Adrenal gland (tissue), 12 donors: ENCODE results near the gene FOCAD. TPM values are rescaled to one million over a fixed set of nuclear protein-coding genes. Genes with fewer than 3 reads are reported as not detected.

ENCODE experiments used
- DNase-seq, 7 donors: peaks; one replicate each; pipeline ENCODE4 v3.0.0-alpha.2; 2019 to 2020
- H3K27ac ChIP-seq, 5 donors: fragments of 200-600 bp; sonication (generic) in 4 of 5; 1 replicate in 3 of 5; 2 replicates in 2 of 5; pipeline versions ENCODE4 v1.5.1 to v1.8.0; 2016 to 2020; ENCODE audit warnings: mild to moderate bottlenecking in 1 of 5
- H3K27me3 ChIP-seq: fragments of 200-600 bp; 2 replicates; pipeline ENCODE4 v1.8.0; 2021
- H3K36me3 ChIP-seq, 2 donors: fragments of 200-600 bp; replicated peaks in 1 of 2; 1 replicate in 1 of 2; 2 replicates in 1 of 2; pipeline versions ENCODE4 v1.5.1 to v1.8.0; 2018 to 2022
- H3K4me1 ChIP-seq, 2 donors: fragments of 200-600 bp; replicated peaks in 1 of 2; 1 replicate in 1 of 2; 2 replicates in 1 of 2; pipeline versions ENCODE4 v1.5.1 to v1.8.0; 2018 to 2021
- H3K4me3 ChIP-seq, 4 donors: fragments of 200-600 bp; sonication (generic) in 3 of 4; one replicate each; pipeline ENCODE4 v1.5.1; 2016 to 2018
- H3K9me3 ChIP-seq, 3 donors: fragments of 200-600 bp; sonication (generic) in 1 of 3; replicated peaks in 1 of 3; 1 replicate in 2 of 3; 2 replicates in 1 of 3; pipeline versions ENCODE4 v1.5.1 to v1.8.0; 2016 to 2021
- POLR2A ChIP-seq, 2 donors: fragments of 450-650 bp; IDR thresholded peaks; one replicate each; pipeline ENCODE4 v1.6.1; 2017; ENCODE audit warnings: antibody characterized with exemption in 2 of 2, mild to moderate bottlenecking in 2 of 2, moderate library complexity in 1 of 2
- WGBS, 4 donors: extraction: QIAGEN DNeasy Blood & Tissue Kit in 2 of 4; methylation state at CpG; one replicate each; pipeline versions ENCODE4 v1.1.5 to v1.1.7; 2013 to 2017; 5-methylcytosine and 5-hydroxymethylcytosine counted together
- intact Hi-C, 2 donors: fragments of 100-400 bp; cut with DNase I; formaldehyde crosslinking; loops; one replicate each; pipeline versions ENCODE4 v1.14.1 to v1.15.0; 2022 to 2023
- polyA plus RNA-seq, 3 donors: library from polyadenylated mRNA; stranded (reverse); fragments of 200-250 nt in 2 of 3; fragments of 350-450 nt in 1 of 3; fragmentation: Illumina TruSeq in 1 of 3; extraction: RNeasy Lipid Tissue Mini Kit (QIAGEN cat#74804) in 1 of 3; gene quantifications; one replicate each; pipeline ENCODE4 v1.2.3, GENCODE V29; 2013 to 2014
- total RNA-seq, 9 donors: library from RNA; depleted of rRNA in 4 of 9; stranded (reverse); fragments of >200 nt in 4 of 9; fragments of 120-200 nt in 1 of 9; fragmentation: NEBNext Ultra II Directional in 1 of 9; extraction: Animal tissue kit (Norgen Biotek cat#: 25700) in 1 of 9; gene quantifications; one replicate each; pipeline versions ENCODE4 v1.1.0 to v1.2.4, GENCODE V29; 2013 to 2023
- TF ChIP-seq, protein P1 (sequence below), 6 experiments: fragments of 450-650 bp in 4 of 6; fragments of 200-600 bp in 2 of 6; sonication (generic) in 1 of 6; IDR thresholded peaks; 1 replicate in 5 of 6; 2 replicates in 1 of 6; pipeline versions ENCODE4 v1.5.1 to v1.8.0; 2016 to 2021; ENCODE audit warnings: antibody characterized with exemption in 6 of 6, mild to moderate bottlenecking in 2 of 6, moderate library complexity in 1 of 6
- donor health status: healthy with polysubstance abuse.
- donor health status: Bipolar disorder and iron deficiency.
- donor health status: DM: yes; HTN: yes; CAD: no.
- donor health status: DM: no; HTN: no; CAD: no.
- donor health status: DM: no; HTN: no; CAD: no.
- donor health status: DM: yes; HTN: yes; CAD: no.

The FOCAD gene
- total and polyA plus RNA-seq, 12 donors, result 20.5 to 134 (median 59.7) TPM

DNA sequence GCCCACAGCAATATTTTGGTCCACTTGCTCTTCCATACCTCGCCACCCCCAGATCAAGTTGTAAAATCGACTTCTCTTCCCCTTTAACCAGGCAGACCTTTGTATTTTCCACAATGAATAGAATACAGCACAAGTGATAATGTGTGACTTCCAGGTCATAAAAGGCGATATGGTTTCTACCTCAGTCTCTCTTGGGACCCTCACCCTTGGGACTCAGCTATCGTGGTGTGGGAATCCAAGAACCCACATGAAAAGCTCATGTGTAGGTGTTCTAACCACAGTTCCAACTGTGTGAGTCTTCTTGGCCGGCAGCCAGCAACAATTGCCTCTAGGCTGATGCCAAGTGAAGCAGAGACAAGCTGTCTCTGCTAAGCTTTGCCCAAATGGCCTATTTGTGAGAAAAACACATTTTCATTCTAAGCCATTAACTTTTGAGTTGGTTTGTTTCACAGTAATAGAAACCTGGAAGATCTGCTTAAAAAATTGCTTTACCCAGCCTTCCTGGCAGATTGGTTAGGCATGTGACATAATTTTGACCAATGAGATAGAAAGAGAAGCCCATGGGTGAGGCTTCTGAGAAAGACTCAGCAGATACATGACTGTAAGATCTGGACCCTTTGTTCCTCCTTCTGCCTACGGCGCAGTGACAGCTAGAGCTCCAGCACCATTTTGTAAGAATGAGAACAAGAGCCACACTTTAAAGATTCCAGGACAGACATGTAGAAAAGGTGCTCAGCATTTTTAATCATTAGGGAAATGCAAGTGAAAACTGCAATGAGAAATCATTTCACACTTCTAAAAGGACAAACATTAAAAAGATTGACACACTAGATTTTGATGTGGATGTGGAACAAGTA is 43.5 kb upstream of the FOCAD start:
- Histone ChIP-seq H3K27ac (no peak overlapping the region), H3K27me3 (no peaks in the 10 kb centered on the region), H3K36me3 (no peaks in the 10 kb centered on the region), H3K4me1 (no peaks in the 10 kb centered on the region), H3K4me3 (no peak overlapping the region), H3K9me3 (no peaks in the 10 kb centered on the region)
- TF ChIP-seq, protein P1, sequence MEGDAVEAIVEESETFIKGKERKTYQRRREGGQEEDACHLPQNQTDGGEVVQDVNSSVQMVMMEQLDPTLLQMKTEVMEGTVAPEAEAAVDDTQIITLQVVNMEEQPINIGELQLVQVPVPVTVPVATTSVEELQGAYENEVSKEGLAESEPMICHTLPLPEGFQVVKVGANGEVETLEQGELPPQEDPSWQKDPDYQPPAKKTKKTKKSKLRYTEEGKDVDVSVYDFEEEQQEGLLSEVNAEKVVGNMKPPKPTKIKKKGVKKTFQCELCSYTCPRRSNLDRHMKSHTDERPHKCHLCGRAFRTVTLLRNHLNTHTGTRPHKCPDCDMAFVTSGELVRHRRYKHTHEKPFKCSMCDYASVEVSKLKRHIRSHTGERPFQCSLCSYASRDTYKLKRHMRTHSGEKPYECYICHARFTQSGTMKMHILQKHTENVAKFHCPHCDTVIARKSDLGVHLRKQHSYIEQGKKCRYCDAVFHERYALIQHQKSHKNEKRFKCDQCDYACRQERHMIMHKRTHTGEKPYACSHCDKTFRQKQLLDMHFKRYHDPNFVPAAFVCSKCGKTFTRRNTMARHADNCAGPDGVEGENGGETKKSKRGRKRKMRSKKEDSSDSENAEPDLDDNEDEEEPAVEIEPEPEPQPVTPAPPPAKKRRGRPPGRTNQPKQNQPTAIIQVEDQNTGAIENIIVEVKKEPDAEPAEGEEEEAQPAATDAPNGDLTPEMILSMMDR (IDR thresholded peaks at IDR 0.05), result no peak
- no peak for TF ChIP-seq POLR2A (IDR thresholded peaks at IDR 0.05)
- WGBS, 4 donors, result 68 to 80% (median 75%) methylated on average over 7 of the region's 7 CpGs
- intact Hi-C loops, result no loop called here
- peak; percentile 61 to 90 (median 81) for DNase-seq

DNA sequence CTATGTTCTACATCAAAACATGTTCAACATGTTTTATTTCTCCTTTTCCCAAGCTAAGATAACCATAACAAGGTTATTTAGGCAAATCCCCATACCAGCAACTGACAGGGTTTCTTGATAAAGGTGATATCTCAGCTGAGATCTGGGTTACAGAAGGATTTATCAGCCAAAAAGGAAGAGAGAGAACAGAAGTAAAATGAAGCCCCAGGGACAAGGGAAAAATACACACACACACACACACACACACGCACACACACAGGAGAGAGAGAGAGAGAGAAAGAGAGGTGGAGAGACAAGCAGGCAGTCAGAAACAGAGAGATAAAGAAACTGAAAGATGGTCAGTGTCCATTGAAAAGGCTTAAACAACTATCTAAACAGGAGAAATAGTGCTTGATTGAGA is 42.0 kb upstream of the FOCAD start:
- Histone ChIP-seq H3K4me1 (no peaks in the 10 kb centered on the region), H3K27me3 (no peaks in the 10 kb centered on the region), H3K27ac (no peak overlapping the region), H3K9me3 (no peaks in the 10 kb centered on the region), H3K4me3 (no peak overlapping the region), H3K36me3 (no peaks in the 10 kb centered on the region)
- intact Hi-C loops, result no loop called here
- DNase-seq, result no peak
- TF ChIP-seq POLR2A (IDR thresholded peaks at IDR 0.05), result no peak
- TF ChIP-seq, protein P1 (IDR thresholded peaks at IDR 0.05), result no peak
- 60 to 74% (median 71%) methylated on average over 1 of the region's 1 CpG for WGBS, 4 donors

- Histone ChIP-seq H3K4me1 (no peaks in the 10 kb centered on the region), H3K4me3 (no peak overlapping the region), H3K9me3 (no peaks in the 10 kb centered on the region), H3K27me3 (no peaks in the 10 kb centered on the region), H3K27ac (no peak overlapping the region), H3K36me3 (no peaks in the 10 kb centered on the region)
- intact Hi-C loops, result no loop called here
- WGBS, 4 donors, result 78 to 91% (median 89%) methylated on average over 1 to 3 of the region's 3 CpGs
- TF ChIP-seq, protein P1 (IDR thresholded peaks at IDR 0.05), result no peak
- no peak for TF ChIP-seq POLR2A (IDR thresholded peaks at IDR 0.05)
- DNase-seq, result no peak
These were observed 40.4 kb upstream of the FOCAD start for GRCh38 chr9:20643660-20644059.

- no peak for DNase-seq
- H3K9me3 ChIP-seq, result no peaks in the 10 kb centered on the region
- no peaks in the 10 kb centered on the region for H3K27me3 ChIP-seq
- no peaks in the 10 kb centered on the region for H3K36me3 ChIP-seq
- intact Hi-C loops, result no loop called here
- H3K4me1 ChIP-seq, result no peaks in the 10 kb centered on the region
- no peak overlapping the region for H3K27ac ChIP-seq
- TF ChIP-seq, protein P1 (IDR thresholded peaks at IDR 0.05), result no peak
- TF ChIP-seq POLR2A (IDR thresholded peaks at IDR 0.05), result no peak
- H3K4me3 ChIP-seq, result no peak overlapping the region
- WGBS, 4 donors, result 77 to 87% (median 81%) methylated on average over 4 of the region's 4 CpGs
These were observed 37.4 kb upstream of the FOCAD start for GRCh38 chr9:20646656-20647055.
